LNCaP clone FGC (cell line): Measurements from ENCODE around the gene KNSTRN.
A peak's percentile ranks its signal among the peaks of the same experiment; 100 is the strongest.

ENCODE experiments used
- DNase-seq: peaks from one replicate; pipeline ENCODE4 v3.0.0-alpha.2; 2011; ENCODE audit warnings: low read depth
- H3K4me3 ChIP-seq: 2 replicates; pipeline ENCODE4 v1.5.1; 2011; ENCODE audit warnings: mild to moderate bottlenecking, low read depth, low read length, control low read depth
- TF ChIP-seq, protein P1 (sequence below): IDR thresholded peaks from 2 replicates; pipeline ENCODE4 v1.5.1; 2012; ENCODE audit warnings: mild to moderate bottlenecking; ENCODE audit not compliant: control insufficient read depth, insufficient read depth; ENCODE audit errors: extremely low read depth

Gene KNSTRN

DNA sequence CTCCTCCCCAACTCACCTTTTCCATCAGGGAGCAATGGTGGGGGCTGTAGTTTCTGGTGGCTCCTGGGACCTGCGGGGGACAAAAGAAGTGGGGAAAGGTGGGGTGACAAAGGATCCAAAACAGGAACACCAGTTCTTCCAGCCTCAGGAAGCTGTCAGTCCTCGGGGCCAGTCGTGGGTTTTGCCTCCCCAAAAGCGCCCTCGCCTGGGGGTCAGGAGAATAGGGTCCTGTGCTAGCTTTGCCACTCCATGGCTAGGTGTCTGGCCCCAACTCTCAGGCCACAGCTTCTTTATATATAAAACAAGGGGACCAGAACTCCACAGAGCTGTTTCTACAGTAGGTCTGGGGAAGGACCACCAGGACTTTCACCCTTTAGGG lies 45.8 kb upstream of the KNSTRN start:
- TF ChIP-seq, protein P1, sequence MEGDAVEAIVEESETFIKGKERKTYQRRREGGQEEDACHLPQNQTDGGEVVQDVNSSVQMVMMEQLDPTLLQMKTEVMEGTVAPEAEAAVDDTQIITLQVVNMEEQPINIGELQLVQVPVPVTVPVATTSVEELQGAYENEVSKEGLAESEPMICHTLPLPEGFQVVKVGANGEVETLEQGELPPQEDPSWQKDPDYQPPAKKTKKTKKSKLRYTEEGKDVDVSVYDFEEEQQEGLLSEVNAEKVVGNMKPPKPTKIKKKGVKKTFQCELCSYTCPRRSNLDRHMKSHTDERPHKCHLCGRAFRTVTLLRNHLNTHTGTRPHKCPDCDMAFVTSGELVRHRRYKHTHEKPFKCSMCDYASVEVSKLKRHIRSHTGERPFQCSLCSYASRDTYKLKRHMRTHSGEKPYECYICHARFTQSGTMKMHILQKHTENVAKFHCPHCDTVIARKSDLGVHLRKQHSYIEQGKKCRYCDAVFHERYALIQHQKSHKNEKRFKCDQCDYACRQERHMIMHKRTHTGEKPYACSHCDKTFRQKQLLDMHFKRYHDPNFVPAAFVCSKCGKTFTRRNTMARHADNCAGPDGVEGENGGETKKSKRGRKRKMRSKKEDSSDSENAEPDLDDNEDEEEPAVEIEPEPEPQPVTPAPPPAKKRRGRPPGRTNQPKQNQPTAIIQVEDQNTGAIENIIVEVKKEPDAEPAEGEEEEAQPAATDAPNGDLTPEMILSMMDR = no peak
- DNase-seq = no peak
- no peak overlapping the region for H3K4me3 ChIP-seq

DNA sequence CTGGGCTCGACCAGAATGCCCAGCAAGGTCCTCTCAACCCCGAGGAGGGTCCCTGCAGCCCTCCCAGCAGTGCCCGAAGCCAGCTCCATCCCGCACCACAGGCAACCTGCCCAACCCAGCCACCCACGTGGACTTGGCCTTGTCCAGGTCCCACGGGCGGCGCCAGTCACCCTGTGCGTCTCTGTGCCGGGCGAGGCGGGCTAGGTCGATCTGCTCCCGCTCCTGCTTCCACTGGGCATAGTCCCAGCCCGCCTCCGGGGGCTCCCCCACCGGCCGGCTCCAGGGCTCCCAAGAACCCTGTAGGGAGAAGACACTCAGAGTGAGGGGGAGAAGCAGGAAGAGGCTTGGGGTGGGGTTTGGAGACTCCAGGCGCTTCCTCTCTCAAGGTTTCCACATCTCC lies 44.9 kb upstream of the KNSTRN start:
- no peak for DNase-seq
- no peak overlapping the region for H3K4me3 ChIP-seq
- TF ChIP-seq, protein P1 = no peak

DNA sequence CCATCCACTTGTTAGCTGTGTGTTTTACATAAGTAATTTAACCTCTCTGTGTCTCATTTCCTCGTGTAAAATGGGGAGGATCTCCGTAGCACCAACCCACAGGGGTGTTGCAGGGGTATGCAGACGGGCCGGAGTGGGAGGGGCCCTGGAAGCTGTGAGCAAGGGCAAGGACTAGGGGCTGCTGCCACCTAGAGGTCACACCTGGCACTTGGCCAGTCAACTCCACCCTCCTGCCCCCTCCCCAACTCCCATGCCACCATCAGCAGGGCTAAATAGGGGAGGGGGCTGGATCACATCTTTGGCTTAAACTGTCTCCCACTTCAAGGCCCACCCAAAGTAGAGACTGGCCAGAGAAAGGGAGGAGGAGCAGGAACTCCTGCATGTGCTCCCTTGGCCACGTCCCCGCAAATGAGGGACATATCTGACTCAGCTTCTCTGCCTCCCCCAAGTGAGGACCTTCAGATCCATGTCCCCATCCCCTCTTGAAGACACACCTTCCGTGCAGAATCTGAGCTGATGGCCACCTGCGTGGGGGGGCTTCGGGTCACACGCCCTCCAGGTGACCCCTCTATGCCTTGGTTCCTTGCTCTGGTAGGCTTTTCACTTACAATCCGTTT lies 44.4 kb upstream of the KNSTRN start:
- H3K4me3 ChIP-seq = no peak overlapping the region
- DNase-seq = no peak
- TF ChIP-seq, protein P1 = peak; percentile 51

DNA sequence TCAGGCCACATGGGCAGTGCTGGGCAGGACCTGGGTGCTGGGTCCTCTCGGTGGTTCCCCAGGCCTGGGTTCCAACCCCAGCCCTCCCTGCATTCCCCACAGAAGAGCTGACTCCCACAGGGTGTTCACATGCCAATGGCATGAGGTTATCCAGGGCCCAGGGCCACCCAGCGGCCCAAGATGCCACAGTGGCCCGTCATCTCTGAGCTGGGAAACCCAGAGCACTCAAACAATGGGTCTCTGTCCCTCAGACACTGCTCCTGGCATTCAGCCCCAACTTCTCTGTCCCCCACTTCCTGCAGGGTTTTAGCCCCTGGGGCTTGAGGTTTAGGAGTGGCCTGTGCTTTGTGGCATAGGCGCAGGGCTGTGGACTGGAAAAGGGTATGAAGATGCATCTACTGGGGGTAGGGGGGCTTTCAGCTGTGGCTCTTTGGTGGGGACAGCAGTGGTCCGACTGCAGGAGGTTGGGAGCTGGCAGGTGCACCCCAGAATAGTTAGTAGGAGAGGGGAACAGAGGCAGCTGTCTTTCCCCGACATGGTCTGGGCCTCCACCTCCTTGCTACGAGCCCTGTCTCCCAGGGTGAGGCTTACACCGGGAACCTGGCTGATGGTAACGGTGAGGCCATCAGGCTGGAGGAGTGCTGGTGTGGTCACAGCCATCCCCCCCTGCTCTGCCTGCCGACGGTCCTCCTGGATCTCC lies 43.5 kb upstream of the KNSTRN start:
- no peak for DNase-seq
- TF ChIP-seq, protein P1 = no peak
- peak overlapping the region; percentile 55 for H3K4me3 ChIP-seq

DNA sequence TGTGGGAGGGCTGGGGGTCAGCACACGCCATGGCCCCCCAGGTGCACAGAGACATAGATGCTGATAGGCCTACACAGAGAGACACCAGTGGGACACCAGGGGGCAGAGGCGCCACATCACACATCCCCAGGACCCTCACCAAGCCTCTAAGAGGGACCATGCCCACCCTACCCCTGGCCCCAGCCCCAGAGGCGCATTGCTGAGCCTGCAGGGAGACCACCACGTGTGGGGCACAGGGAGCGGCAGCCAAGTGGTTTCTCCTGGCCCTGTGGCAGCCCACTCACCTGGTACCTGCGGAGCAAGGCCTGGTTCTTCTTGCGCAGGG lies 42.9 kb upstream of the KNSTRN start:
- TF ChIP-seq, protein P1 = no peak
- no peak for DNase-seq
- peak overlapping the region; percentile 55 for H3K4me3 ChIP-seq

DNA sequence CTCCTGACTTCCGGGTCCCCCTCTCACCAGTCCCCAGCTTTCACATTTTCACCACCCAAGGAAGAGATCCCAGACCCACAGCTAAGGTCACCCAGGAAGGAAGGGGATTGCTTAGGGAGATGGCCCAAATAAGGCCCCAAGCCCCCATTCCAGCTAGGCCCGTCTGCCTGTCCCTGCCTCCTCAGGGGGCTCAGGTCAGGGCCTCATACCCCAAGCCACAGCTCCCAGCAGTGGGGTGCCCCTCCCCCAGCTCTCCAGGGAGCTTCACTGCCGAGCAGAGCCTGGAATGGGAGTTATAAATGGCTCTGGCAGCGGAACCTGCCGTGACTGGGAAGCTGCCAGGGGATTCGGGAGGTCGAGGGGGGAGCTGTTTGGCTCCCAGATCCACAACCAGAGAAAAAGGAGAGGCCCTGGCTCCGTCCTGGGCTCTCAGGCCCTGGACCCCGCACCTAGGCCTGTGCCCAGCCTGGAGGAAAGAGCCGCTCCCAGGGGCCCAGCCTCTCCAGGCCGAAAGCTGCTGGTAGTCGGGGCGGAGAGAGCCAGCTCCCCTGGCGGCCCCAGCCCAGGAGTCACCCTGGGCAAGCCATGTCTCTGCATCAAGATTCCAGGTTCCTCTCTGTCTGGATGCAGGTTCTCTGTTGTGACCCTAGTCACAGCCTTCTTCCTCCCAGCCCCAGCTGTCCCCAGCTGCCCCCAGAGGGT lies 42.3 kb upstream of the KNSTRN start:
- TF ChIP-seq, protein P1 = no peak
- DNase-seq = no peak
- H3K4me3 ChIP-seq = peak overlapping the region; percentile 55
